Measurements from ENCODE around the gene AZIN2. TPM values are rescaled to one million over a fixed set of nuclear protein-coding genes. Genes with fewer than 3 reads are reported as not detected.
"Not testable (repeated sequence)": the region's sequence is repeated elsewhere in the genome, so short reads cannot be mapped to it uniquely, and the experiment has no call there.

The AZIN2 gene
- total RNA-seq, 5 donors from 2014 or later (not counting 1 experiment from before 2014, with no cell fraction given): 5.6 to 10.7 (median 9.7) TPM

DNA sequence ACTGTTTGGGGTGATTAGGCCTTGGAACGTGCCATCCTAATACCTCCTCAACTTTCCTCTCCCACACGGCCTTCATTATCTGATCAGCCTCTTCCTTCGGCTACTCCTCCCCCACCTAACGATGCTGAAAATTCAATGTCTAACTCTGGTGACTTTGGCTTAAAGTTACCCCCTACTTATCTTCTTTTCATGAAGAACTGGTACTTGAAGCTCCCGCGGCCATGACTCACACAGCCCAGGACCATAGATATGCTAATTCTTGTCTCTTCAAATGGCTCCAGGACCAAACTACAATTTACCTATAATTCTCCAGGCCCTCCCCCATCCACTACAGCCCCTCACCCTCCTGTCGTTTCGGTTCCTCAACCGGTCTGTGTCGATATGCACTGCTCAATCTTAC is 15.7 kb upstream of the AZIN2 start:
- Mint-ChIP-seq H3K27me3 (peaks cover 9% of the 10 kb centered on the region in 2 donors), H3K4me1 (no peaks in the 10 kb centered on the region), H3K36me3 (peaks cover 24% of the 10 kb centered on the region), H3K27ac (no peak overlapping the region), H3K4me3 (no peak overlapping the region), H3K9me3 (peaks cover 28 to 61% (median 43%) of the 10 kb centered on the region in 3 donors)
- Histone ChIP-seq H3K4me1 (ENCODE audit: control insufficient read depth in 1 of 2, extremely low read depth in 1 of 2, insufficient read depth in 2 of 2, low read length in 2 of 2) (no peaks in the 10 kb centered on the region), H3K27me3 (replicated peaks in 1 of 2; ENCODE audit: control insufficient read depth in 2 of 2, extremely low read depth in 1 of 2, insufficient read depth in 2 of 2, low read length in 1 of 2) (peaks cover 0 to 7% of the 10 kb centered on the region in 2 experiments), H3K9me3 (no peaks in the 10 kb centered on the region), H3K27ac (ENCODE audit: low read length) (no peak overlapping the region), H3K36me3 (ENCODE audit: control insufficient read depth in 2 of 2, extremely low read depth in 1 of 2, insufficient read depth in 1 of 2, low read length in 1 of 2) (no peaks in the 10 kb centered on the region), H3K4me3 (ENCODE audit: control insufficient read depth in 1 of 2, extremely low read depth in 1 of 2, low read length in 1 of 2) (no peak overlapping the region)
- CTCF ChIA-PET: no interaction called here
- 97% methylated on average over 6 of the region's 10 CpGs for WGBS (ENCODE audit: insufficient coverage)
- ATAC-seq (replicated peaks in 1 of 4): no peak
- POLR2A ChIA-PET: no interaction called here
- no peak for DNase-seq

DNA sequence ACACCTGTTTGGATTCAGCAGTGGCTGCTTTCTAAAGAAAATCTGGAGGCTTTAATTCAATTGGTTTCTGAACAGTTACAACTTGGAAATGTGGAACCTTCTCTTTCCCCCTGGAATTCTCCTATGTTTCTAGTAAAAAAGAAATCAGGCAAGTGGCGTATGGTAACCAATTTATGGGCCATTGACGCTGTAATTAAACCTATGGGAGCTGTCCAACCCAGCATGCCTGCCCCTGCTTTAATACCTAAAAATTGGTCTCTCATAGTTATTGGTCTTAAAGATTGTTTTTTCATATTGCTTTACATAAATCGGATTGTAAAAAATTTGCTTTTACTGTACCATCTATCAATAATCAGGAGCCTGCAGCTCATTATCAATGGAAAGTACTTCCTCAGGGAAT is 14.5 kb upstream of the AZIN2 start:
- H3K27me3 Mint-ChIP-seq; ATAC-seq (replicated peaks in 1 of 4); H3K27ac Mint-ChIP-seq; H3K4me1 ChIP-seq (ENCODE audit: control insufficient read depth in 1 of 2, extremely low read depth in 1 of 2, insufficient read depth in 2 of 2, low read length in 2 of 2); H3K4me3 Mint-ChIP-seq; H3K4me1 Mint-ChIP-seq; H3K4me3 ChIP-seq (ENCODE audit: control insufficient read depth in 1 of 2, extremely low read depth in 1 of 2, low read length in 1 of 2); CTCF ChIA-PET; H3K27ac ChIP-seq (ENCODE audit: low read length); H3K27me3 ChIP-seq (replicated peaks in 1 of 2; ENCODE audit: control insufficient read depth in 2 of 2, extremely low read depth in 1 of 2, insufficient read depth in 2 of 2, low read length in 1 of 2); DNase-seq; POLR2A ChIA-PET; H3K36me3 ChIP-seq (ENCODE audit: control insufficient read depth in 2 of 2, extremely low read depth in 1 of 2, insufficient read depth in 1 of 2, low read length in 1 of 2); H3K9me3 ChIP-seq: not testable (repeated sequence)
- Mint-ChIP-seq H3K9me3 (peaks cover 28 to 56% (median 41%) of the 10 kb centered on the region in 3 donors), H3K36me3 (peaks cover 24% of the 10 kb centered on the region)
- WGBS (ENCODE audit: insufficient coverage): no CpG with 5 or more reads among the region's 3 CpGs

- H3K27me3 Mint-ChIP-seq; H3K4me1 ChIP-seq (ENCODE audit: control insufficient read depth in 1 of 2, extremely low read depth in 1 of 2, insufficient read depth in 2 of 2, low read length in 2 of 2); H3K9me3 ChIP-seq; CTCF ChIA-PET; H3K4me3 Mint-ChIP-seq; H3K36me3 ChIP-seq (ENCODE audit: control insufficient read depth in 2 of 2, extremely low read depth in 1 of 2, insufficient read depth in 1 of 2, low read length in 1 of 2); H3K4me3 ChIP-seq (ENCODE audit: control insufficient read depth in 1 of 2, extremely low read depth in 1 of 2, low read length in 1 of 2); DNase-seq; H3K27me3 ChIP-seq (replicated peaks in 1 of 2; ENCODE audit: control insufficient read depth in 2 of 2, extremely low read depth in 1 of 2, insufficient read depth in 2 of 2, low read length in 1 of 2); POLR2A ChIA-PET; H3K4me1 Mint-ChIP-seq; H3K27ac Mint-ChIP-seq; H3K27ac ChIP-seq (ENCODE audit: low read length); ATAC-seq (replicated peaks in 1 of 4): not testable (repeated sequence)
- peaks cover 18 to 42% (median 34%) of the 10 kb centered on the region in 3 donors for H3K9me3 Mint-ChIP-seq
- WGBS (ENCODE audit: insufficient coverage): 29% methylated on average over 1 of the region's 2 CpGs
- H3K36me3 Mint-ChIP-seq: peaks cover 23% of the 10 kb centered on the region
Observed at GRCh38 chr1:33068108-33068507, 12.8 kb upstream of the AZIN2 start.

DNA sequence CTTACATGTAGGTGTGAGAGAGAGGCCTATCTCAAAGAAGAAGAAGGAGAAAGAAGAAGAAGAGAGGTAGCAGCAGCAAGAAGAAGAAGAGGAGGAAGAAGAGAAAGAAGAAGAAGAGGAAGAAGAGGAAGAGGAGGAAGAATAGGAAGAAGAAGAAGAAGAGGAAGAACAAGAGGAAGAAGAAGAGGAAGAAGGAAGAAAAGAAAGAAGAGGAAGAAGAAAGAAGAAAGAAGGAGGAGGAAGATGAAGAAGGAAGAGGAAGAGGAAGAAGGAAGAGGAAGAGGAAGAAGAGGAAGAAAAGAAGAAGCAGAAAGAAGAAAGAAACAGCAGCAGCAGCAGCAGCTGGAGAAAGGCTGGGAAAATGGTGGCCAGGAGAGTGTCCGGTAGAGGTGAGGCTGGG is 10.3 kb upstream of the AZIN2 start:
- Mint-ChIP-seq H3K36me3 (peaks cover 12% of the 10 kb centered on the region), H3K9me3 (peaks cover 8 to 21% (median 13%) of the 10 kb centered on the region in 3 donors), H3K4me1 (no peaks in the 10 kb centered on the region), H3K27ac (no peak overlapping the region), H3K4me3 (no peak overlapping the region), H3K27me3 (peaks cover 7 to 9% of the 10 kb centered on the region in 2 donors)
- WGBS (ENCODE audit: insufficient coverage): 100% methylated on average over 1 of the region's 1 CpG
- Histone ChIP-seq H3K4me3 (ENCODE audit: control insufficient read depth in 1 of 2, extremely low read depth in 1 of 2, low read length in 1 of 2) (no peak overlapping the region), H3K36me3 (ENCODE audit: control insufficient read depth in 2 of 2, extremely low read depth in 1 of 2, insufficient read depth in 1 of 2, low read length in 1 of 2) (no peaks in the 10 kb centered on the region), H3K27me3 (replicated peaks in 1 of 2; ENCODE audit: control insufficient read depth in 2 of 2, extremely low read depth in 1 of 2, insufficient read depth in 2 of 2, low read length in 1 of 2) (no peaks in the 10 kb centered on the region), H3K9me3 (no peaks in the 10 kb centered on the region), H3K27ac (ENCODE audit: low read length) (no peak overlapping the region), H3K4me1 (ENCODE audit: control insufficient read depth in 1 of 2, extremely low read depth in 1 of 2, insufficient read depth in 2 of 2, low read length in 2 of 2) (no peaks in the 10 kb centered on the region)
- CTCF ChIA-PET: no interaction called here
- POLR2A ChIA-PET: no interaction called here
- no peak for ATAC-seq (replicated peaks in 1 of 4)
- no peak for DNase-seq

- H3K9me3 ChIP-seq: no peaks in the 10 kb centered on the region
- CTCF ChIA-PET: no interaction called here
- Mint-ChIP-seq H3K27ac (no peak overlapping the region), H3K9me3 (peaks cover 0 to 1% (median under 1%) of the 10 kb centered on the region in 3 donors), H3K36me3 (peaks cover under 1% of the 10 kb centered on the region), H3K4me3 (no peak overlapping the region), H3K4me1 (no peaks in the 10 kb centered on the region), H3K27me3 (peaks cover under 1 to 3% of the 10 kb centered on the region in 2 donors)
- H3K4me3 ChIP-seq (ENCODE audit: control insufficient read depth in 1 of 2, extremely low read depth in 1 of 2, low read length in 1 of 2): no peak overlapping the region
- WGBS (ENCODE audit: insufficient coverage): no CpG with 5 or more reads among the region's 2 CpGs
- no peak overlapping the region for H3K27ac ChIP-seq (ENCODE audit: low read length)
- H3K27me3 ChIP-seq (replicated peaks in 1 of 2; ENCODE audit: control insufficient read depth in 2 of 2, extremely low read depth in 1 of 2, insufficient read depth in 2 of 2, low read length in 1 of 2): no peaks in the 10 kb centered on the region
- POLR2A ChIA-PET: no interaction called here
- no peaks in the 10 kb centered on the region for H3K4me1 ChIP-seq (ENCODE audit: control insufficient read depth in 1 of 2, extremely low read depth in 1 of 2, insufficient read depth in 2 of 2, low read length in 2 of 2)
- H3K36me3 ChIP-seq (ENCODE audit: control insufficient read depth in 2 of 2, extremely low read depth in 1 of 2, insufficient read depth in 1 of 2, low read length in 1 of 2): no peaks in the 10 kb centered on the region
- no peak for DNase-seq
- no peak for ATAC-seq (replicated peaks in 1 of 4)
Observed at GRCh38 chr1:33072707-33073106, 8.2 kb upstream of the AZIN2 start.

DNA sequence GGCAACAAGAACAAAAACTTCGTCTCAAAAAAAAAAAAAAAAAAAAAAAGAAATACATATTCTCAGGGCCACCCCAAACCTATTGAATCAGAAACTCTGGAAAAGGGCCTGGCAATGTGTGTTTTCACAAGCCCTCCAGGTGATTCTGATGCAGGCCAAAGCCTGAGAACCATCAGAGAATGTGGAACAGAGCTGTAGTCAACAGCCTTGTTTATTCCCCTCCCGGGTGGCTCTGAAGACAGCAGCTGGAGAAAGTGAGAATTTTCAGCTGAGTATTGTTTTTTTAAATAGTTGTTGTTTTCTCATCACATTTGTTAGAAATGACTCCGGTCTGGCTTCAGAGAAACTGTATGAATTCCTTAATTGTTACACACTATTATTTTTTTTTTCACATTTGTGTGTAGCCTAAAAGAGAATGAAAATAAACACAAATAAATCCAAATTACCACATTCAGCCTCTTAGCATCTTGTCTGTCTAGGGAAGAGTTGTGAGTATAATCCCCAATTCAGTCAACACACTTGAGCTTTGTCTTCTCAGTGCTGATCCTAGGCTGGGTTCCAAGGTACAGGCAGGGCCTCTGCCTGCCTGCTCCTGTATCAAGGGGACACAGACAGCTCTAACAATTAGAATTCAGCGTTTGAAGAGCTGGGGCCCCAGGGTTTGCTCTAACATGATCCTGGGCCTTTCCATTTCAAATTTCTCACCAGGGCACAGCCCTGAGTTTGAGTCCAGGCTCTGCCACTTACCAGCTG is 6.6 kb upstream of the AZIN2 start:
- peaks cover 0 to 2% of the 10 kb centered on the region in 2 donors for H3K27me3 Mint-ChIP-seq
- POLR2A ChIA-PET: no interaction called here
- no peaks in the 10 kb centered on the region for H3K4me1 Mint-ChIP-seq
- no peak overlapping the region for H3K4me3 ChIP-seq (ENCODE audit: control insufficient read depth in 1 of 2, extremely low read depth in 1 of 2, low read length in 1 of 2)
- H3K27me3 ChIP-seq (replicated peaks in 1 of 2; ENCODE audit: control insufficient read depth in 2 of 2, extremely low read depth in 1 of 2, insufficient read depth in 2 of 2, low read length in 1 of 2): no peaks in the 10 kb centered on the region
- no peak overlapping the region for H3K4me3 Mint-ChIP-seq
- 90% methylated on average over 1 of the region's 4 CpGs for WGBS (ENCODE audit: insufficient coverage)
- no peak overlapping the region for H3K27ac Mint-ChIP-seq
- ATAC-seq (replicated peaks in 1 of 4) (no peak), DNase-seq (no peak)
- H3K36me3 Mint-ChIP-seq: no peaks in the 10 kb centered on the region
- no peaks in the 10 kb centered on the region for H3K9me3 Mint-ChIP-seq
- no peak overlapping the region for H3K27ac ChIP-seq (ENCODE audit: low read length)
- CTCF ChIA-PET: no interaction called here
- H3K9me3 ChIP-seq: no peaks in the 10 kb centered on the region
- no peaks in the 10 kb centered on the region for H3K36me3 ChIP-seq (ENCODE audit: control insufficient read depth in 2 of 2, extremely low read depth in 1 of 2, insufficient read depth in 1 of 2, low read length in 1 of 2)
- H3K4me1 ChIP-seq (ENCODE audit: control insufficient read depth in 1 of 2, extremely low read depth in 1 of 2, insufficient read depth in 2 of 2, low read length in 2 of 2): no peaks in the 10 kb centered on the region

Measured in T-cell (primary cell).